ENCODE data around the gene FAM228B. TPM values are rescaled to one million over a fixed set of nuclear protein-coding genes. Genes with fewer than 3 reads are reported as not detected.
"Not testable (repeated sequence)": the region's sequence is repeated elsewhere in the genome, so short reads cannot be mapped to it uniquely, and the experiment has no call there.

FAM228B gene
- total RNA-seq, 1 experiment from 2014 or later, result 0.76 TPM

DNA sequence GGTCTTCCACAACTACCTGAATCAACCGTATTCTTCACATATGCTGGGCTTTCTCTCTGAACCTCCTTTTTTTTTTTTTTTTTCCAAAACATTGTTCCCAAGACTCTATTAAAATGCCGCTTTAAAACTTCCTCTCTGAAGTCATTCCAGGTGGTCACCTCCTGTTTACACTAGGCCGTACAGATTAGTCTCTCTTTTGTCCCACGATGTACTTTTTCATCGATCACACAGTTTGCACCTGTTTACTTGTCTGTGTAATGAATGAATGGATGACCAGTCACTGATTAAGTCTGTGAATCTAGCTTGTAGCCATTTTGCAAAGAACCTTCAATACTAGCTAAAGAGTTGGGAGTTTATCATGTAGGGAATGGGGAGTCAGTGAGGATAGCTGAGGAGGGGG lies 34.9 kb downstream of the FAM228B start:
- DNase-seq (ENCODE audit: low spot score), result no peak

DNA sequence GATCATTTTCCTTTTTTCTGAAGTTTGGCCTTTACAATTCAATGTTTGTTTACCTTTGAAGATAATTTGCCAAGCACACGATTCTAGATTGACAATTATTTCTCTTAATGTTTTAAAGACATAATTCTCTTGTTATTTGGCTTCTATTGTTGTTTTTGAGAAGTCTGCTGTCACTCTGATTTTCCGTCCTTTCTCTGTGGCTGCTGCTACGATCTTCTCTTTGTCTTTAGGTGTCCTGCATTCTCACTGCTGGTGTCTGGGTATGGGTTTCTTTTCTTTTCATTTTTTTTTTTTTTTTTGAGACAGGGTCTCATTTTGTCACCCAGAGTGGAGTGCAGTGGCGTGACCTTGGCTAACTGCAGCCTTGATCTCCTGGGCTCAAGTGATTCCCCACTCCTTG lies 36.4 kb downstream of the FAM228B start:
- DNase-seq (ENCODE audit: low spot score), result no peak

DNA sequence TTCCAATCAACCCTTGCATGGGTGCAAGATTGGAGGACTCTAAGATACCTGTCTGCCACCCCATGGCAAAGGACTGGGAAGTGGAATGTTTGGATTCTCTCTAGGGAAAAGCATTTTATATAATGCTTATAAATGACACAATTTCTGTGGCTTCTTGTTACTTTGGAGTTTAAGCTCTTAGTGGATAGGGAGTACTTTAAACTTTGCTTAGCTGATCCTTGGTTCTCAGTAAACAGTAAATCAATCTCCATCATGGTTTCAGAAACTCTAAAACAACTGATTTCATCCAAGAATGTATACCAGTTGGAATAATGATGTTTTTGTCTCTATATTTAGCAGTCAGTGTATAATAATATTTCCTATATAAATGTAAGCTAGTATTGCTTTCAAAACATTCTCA lies 37.5 kb downstream of the FAM228B start:
- DNase-seq (ENCODE audit: low spot score), result no peak

DNA sequence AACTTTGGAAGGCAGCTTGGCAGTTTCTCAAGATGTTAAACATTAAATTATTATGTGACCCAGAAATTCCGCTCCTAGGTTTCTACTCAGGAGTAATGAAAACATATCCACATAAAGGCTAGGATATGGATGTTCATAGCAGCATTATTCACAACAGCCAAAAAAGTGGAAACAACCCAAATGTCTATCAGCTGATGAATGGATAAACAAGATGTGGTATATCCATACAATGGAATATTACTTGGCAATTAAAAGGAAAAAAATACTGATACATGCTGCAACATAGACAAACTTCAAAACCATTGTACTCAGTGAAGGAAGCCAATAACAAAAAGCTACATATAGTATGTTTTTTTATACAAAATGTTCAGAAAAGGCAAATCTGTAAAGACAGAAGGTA lies 39.2 kb downstream of the FAM228B start:
- no peak for DNase-seq (ENCODE audit: low spot score)

DNA sequence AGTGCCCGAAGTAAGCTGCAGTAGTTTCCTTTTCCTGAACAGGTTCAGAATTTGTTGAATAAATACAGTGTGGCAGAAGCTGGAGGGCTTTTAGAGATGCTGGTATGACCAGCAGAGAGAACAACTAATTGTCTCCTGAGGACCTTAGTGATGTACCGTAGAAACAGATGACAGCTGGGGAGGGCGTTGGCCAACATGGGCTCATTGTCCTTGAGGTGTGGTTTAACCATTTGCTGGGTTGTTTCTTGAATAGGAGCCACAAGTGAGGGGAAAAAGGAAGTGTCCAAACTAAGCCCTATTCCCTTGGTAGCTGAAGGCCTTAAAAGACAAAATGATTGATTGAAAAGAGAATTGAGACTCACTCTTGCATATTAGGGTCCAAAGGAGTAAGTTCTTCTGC lies 39.9 kb downstream of the FAM228B start:
- no peak for DNase-seq (ENCODE audit: low spot score)

DNA sequence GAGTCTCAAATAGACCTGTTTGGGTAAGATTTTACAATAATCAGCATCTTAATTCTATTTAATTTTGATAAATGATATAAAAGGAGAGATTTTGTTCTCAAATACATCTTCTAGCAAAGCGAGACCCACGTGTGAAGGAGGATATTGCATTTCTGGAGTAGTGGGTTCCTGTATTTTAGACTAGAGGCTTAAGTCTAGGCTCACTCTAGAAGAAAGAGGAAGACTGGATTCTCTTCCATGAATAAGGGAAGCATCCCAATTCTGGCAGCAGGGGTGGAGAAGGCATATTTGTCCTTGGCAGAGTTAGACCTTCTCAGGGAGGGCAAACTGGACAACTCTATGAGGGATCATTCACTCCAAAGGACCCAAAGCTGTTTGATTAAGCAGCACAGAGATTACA lies 40.3 kb downstream of the FAM228B start:
- DNase-seq (ENCODE audit: low spot score), result no peak

DNA sequence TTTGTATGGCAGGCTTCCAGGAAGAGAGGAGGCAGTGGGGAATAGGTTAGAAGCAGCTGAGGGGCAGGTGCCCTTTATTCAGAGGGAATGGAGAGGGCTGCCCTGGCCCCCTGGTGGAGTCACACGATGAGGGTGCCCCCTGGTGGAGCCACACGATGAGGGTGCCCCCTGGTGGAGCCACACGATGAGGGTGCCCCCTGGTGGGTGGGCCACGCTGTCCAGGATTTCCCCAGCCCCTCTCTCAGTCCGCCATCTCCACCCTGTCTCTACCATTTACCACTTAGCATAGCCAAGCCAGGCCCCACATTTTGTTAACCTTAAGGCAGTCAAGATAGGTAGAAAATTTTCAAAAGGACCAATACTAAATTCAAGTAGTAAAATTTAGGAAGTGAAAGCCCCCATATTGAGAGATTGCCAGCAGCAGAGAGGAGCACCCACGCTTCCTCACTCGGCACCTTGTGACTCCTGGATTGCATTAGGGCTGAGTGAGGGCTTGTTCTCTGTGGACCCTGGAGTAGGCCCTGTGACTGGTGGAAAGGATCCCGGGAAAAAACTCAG lies 41.2 kb downstream of the FAM228B start:
- peak; percentile 32 for DNase-seq (ENCODE audit: low spot score)

DNA sequence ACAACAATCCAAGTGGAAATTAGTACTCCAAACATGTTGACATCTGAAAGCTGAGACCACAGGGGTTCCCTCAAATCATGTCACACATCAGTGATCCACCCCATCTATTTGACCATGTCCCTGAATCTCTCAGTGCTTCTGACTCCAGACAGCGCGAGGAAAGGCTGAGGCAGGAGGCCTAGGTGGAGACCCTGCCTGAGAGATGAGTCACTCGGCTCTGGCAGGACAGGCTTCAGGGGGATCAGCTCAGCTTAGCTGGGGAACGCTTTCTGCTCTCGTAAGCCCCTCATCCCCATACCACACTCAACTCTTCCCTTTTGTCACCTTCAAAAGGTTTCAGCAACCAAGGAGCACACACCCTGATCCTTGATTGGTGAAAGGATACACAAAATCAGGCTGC lies 45.8 kb downstream of the FAM228B start:
- DNase-seq (ENCODE audit: low spot score), result no peak

DNA sequence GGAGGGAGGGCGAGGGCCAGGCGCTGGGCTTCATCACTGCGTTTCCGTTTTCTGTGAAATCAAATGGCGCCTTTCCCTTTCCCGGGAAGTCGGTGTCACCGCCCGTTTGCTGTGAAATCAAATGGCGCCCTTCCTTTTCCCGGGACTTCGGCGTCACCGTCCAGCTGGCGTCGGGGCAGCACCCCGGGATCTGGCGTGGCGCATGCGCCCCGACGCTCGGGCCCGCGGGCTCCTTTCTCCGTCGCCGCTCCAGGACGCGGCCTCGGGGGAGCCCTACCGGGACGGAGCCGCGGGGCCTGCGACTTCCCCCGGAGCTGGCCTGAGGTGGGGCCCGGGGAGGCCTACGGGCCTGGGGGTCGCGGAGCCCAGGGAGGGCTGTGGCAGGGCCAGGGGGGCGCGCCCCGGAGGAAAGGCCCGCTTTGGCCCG lies 51.6 kb downstream of the FAM228B start, which contains the start of gene FAM228A:
Gene FAM228A (plus strand): TSS at position 203 of the 427 bp plus-strand sequence. CDS start 428 bp downstream, outside the sequence.
- DNase-seq (ENCODE audit: low spot score), result no peak

DNA sequence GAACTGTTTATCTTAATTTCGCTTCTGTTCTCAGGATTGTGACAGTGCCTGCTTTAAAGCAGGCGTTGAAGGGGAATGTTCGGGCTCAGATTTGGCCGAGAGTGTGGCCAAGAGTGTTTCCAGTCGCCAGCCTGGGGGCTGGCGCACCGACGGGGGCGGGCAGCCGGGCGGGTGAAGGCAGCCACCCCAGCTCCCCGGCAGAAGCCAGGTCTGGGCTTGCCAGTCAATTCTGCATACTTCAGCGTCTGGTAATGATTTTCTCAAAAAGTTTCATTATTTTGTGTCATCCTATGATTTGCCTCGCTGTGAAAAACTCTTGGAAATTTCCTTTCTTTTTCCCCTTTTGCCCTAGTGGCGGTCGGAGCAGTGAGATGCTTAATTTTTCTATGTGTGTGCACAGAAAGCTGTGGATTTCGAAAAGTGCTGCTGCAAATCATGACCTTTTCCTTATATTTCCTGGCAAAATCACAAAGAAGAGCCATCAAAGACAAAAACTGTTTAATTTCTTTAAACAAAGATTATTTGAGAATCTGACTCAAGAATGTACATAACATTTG lies 52.4 kb downstream of the FAM228B start:
- no peak for DNase-seq (ENCODE audit: low spot score)

DNA sequence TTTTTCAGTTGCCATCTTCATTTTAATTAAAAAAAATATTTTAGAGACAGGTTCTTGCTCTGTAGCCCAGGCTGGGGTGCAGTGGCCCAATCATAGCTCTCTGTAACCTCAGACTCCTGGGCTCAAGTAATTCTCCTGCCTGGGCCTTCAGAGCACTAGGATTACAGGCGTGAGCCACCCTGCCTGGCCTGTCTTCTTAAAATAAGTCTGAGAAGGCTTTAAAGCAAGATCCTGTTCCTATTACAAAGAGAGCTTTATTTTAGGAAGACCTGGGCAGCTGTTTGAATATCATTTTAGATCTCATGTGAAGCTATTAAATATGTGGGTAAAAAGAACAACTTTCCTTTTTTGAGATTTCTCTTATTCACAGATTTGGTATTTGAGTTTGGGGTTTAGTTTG lies 53.1 kb downstream of the FAM228B start:
- DNase-seq (ENCODE audit: low spot score), result no peak

DNA sequence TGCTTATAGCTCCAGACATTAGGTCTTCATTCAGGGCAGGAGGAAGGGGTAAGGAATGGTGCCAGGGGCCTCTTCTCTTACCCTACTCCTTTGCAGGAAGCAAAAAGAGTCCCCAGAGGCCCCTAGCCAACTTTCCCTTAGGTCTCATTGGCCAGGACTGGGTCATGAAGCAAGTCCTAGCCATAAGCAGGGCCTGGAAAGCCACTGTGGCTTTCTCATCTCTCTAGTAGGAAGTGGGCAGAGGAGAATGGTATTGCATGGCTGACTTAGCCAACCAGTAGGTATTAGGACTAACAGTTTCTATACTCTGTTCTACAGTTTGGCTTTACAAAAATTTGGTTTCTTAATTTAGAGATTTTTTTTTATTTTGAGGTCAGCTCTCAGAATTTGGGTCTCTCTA lies 56.4 kb downstream of the FAM228B start:
- no peak for DNase-seq (ENCODE audit: low spot score)

DNA sequence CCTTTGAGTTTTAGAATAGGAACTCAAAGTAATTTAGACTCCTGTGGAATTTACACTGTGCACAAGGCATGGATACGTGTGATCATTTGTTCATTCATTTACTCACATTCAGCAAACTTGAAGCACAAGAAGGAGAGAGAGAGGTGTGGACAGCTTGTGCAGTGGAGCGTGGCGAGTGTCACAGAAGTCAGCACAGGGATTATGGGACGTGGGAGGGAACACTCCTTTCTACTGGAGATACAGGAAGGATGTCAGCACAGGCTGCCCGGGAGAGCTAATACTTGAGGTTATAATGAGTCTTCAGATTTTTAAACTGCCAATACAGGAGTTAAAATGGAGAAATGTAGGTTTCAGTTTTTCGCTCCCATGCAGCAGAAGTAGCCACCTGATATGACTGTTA lies 58.6 kb downstream of the FAM228B start:
- DNase-seq (ENCODE audit: low spot score), result no peak

DNA sequence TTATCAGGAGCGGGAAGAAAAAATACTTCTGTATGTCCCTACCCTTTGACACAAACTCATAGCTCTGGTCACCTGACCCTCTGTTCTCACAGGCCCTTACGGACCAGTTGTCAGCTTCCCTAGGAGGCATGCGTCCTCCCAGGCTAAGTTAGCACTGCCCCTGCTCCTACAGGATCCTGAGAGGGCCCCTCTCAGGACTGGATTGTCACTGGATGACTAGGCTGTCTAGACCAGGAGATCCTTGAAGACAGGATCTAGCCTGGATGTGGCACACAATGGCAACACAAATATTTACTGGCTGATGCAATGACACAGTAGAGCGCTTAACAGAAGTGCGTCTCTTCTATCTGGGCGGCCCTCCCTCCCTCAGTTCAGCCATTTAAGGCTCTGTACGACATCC lies 59.2 kb downstream of the FAM228B start:
- no peak for DNase-seq (ENCODE audit: low spot score)

DNA sequence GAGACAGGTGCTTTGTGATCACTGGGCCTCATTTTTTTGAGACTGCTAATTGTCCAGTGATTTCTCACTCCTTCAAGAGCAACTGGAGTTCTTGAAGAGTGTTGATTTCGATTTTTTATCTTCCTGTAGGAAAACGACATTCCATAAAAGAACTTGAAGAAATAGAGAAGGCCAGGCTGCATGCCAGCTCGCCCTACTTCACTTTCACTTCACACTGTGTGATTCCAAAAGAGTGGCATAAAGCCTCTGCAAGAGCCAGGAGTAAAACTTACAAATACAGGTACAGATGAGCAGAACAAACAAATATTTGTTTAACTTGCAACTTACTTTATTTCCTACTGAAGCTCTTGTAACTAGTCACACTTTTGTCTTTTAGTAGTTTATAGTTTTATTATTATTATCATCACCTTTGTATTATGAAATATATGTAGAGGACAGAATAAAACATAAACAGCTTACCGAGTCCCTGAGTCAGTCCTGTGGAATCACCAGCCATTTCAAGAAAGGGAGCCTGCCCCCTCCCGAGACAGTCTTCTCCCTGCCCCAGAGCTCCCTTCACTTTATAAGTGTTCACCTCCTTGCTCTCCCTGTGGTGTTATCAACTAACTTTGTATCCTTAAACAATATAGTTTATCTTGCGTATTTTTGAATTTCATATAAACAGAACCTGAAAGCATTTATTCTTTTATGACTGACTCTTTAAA lies 60.2 kb downstream of the FAM228B start:
- DNase-seq (ENCODE audit: low spot score), result no peak

DNA sequence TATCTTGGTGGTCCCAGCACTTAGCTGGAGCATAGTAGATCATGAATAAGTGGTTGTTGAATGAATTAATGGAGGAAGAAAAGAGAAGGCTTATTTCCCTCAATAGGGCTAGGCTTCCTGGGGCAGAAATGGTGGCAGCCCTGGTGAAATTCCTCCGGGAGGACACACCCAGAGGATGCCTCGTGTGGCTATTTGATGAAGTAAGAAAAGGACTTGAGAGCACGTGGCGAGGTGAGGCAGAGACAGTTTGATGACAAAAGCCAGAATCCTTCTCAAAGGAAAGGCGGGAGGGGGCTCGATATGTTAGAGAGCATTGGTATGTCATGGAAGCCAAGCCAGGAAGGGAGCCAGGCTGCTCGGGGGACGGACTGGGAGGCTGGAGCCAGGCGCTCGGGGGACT lies 66.3 kb downstream of the FAM228B start:
- DNase-seq (ENCODE audit: low spot score), result no peak

DNA sequence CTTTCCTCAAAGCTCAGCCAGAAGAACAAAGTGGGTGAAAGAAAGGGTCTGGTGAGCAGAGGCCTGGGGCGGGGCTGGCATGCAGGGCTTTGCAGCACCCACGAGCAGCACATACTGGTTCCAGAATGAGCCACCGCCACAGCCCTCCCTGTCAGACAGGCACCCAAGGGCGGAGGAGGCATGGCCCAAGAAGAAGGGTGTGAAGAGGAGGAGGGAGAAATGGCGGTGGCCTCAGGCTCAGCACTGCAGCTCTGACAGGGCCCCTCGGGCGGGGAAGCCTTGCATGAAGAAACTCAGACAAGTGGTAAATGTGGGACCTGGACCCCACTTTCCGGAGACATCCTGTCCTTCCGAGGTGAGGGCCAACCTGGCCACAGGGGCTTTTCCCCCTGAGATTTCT lies 67.2 kb downstream of the FAM228B start:
- DNase-seq (ENCODE audit: low spot score), result no peak

DNA sequence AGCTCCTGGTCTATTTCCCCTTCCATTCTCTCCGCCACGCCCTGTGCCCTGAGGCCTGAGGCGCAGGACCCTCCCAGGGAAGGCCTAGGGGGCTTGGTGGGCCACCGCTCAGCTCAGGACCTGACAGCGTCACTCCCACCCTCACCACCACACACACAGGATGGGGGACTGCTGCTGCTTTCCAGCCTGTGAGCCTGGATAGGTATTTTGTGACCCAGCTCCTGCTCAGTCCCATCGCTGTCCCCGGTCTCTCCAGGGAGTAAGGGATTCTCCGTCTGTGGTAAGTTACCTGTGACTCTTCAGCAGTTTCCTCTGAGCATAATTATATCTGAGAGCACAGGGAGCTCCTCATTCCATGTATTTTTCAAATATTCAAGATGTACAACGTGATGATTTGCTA lies 67.9 kb downstream of the FAM228B start:
- DNase-seq (ENCODE audit: low spot score), result no peak

DNA sequence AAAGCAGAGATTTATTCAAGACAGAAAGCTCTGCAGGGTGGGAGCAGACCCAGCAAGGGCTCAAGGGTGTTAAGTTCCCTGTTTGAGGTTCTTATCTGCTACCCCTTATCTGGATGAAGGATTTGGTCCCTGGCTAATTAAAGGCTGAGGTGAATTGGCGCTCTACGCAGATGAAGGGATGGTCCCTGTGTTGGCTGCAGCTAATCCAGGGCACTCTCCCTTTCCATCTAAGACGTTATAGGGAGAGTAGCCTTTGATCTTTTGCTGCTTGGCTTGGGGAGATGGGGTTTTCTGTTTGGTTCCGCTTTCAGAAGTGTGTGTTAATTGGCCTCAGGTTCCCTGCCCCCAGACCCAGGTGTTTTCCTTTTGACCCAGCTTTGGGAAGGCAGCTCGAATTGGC lies 68.6 kb downstream of the FAM228B start:
- no peak for DNase-seq (ENCODE audit: low spot score)

DNA sequence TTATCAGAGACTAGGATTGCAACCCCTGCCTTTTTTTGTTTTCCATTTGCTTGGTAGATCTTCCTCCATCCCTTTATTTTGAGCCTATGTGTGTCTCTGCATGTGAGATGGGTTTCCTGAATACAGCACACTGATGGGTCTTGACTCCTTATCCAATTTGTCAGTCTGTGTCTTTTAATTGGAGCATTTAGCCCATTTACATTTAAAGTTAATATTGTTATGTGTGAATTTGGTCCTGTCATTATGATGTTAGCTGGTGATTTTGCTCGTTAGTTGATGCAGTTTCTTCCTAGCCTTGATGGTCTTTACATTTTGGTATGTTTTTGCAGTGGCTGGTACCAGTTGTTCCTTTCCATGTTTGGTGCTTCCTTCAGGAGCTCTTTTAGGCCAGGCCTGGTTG lies 73.9 kb downstream of the FAM228B start:
- DNase-seq (ENCODE audit: low spot score), result not testable (repeated sequence)

DNA sequence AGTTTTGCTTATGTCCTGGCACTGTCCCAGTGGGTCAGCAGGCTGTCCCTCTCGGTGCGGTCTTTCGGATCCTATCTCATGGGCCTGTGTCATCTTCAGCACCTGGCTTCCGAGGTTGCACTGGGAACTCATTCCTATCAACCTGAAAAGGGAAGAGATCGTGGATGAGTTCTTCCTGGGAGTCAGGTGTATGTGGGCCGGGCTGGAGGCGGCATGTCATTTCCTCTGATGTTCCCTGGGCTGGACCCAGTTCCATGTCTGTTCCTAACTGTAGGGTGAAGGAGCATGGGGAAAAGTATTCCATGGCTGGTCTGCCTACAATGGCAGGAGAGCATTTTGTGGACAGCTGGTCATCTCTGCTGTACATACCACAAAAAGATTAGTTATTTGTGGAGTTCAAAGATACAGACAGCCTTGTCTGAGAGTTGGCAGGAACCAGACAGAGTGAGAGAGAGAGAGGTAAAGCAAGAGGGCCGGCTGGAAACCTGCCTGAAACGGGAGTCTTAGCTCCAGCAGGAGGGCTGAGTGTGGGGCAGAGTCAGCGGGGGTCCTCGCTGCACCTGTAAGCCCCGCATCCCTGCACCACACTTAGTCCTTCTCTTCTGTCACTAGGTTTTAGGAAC lies 76.8 kb downstream of the FAM228B start:
- DNase-seq (ENCODE audit: low spot score), result no peak

DNA sequence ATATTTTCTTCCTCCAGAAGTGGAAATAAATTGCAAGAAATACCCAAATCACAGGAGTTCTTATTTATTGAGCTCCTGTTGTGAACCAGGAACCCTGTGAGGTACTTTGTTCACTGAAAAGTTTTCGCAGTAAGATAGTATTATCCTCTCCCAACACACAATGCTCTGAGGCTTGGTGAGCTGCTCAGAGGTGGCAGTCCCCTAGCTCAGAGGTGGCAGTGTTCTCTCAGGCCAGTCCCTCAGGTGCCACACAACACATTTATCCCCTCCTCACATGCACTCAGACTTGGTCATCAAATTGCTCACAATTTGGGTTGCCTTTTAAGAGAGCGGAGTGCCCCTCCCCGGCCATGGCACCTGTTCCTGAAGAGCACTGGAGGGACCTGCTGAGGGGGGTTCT lies 77.5 kb downstream of the FAM228B start:
- DNase-seq (ENCODE audit: low spot score), result no peak

Measured in HT-29 (cell line).